C4-2B (cell line): Measurements from ENCODE around the gene PLXNA2.

ENCODE experiments used
- ZFX ChIP-seq: fragments of 450-650 bp; IDR thresholded peaks from 2 replicates; pipeline ENCODE4 v1.6.1; 2017
- TF ChIP-seq, protein P1 (sequence below): fragments of 450-650 bp; conservative IDR thresholded peaks from 2 replicates; pipeline ENCODE4 v1.5.1; 2017; ENCODE audit warnings: mild to moderate bottlenecking

- TF ChIP-seq, protein P1, sequence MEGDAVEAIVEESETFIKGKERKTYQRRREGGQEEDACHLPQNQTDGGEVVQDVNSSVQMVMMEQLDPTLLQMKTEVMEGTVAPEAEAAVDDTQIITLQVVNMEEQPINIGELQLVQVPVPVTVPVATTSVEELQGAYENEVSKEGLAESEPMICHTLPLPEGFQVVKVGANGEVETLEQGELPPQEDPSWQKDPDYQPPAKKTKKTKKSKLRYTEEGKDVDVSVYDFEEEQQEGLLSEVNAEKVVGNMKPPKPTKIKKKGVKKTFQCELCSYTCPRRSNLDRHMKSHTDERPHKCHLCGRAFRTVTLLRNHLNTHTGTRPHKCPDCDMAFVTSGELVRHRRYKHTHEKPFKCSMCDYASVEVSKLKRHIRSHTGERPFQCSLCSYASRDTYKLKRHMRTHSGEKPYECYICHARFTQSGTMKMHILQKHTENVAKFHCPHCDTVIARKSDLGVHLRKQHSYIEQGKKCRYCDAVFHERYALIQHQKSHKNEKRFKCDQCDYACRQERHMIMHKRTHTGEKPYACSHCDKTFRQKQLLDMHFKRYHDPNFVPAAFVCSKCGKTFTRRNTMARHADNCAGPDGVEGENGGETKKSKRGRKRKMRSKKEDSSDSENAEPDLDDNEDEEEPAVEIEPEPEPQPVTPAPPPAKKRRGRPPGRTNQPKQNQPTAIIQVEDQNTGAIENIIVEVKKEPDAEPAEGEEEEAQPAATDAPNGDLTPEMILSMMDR: no peak
- no peak for TF ChIP-seq ZFX
Measured at GRCh38 chr1:208053661-208054060, 190.5 kb downstream of the PLXNA2 start.
